ENCODE results near the gene GPR27.

The GPR27 gene

DNA sequence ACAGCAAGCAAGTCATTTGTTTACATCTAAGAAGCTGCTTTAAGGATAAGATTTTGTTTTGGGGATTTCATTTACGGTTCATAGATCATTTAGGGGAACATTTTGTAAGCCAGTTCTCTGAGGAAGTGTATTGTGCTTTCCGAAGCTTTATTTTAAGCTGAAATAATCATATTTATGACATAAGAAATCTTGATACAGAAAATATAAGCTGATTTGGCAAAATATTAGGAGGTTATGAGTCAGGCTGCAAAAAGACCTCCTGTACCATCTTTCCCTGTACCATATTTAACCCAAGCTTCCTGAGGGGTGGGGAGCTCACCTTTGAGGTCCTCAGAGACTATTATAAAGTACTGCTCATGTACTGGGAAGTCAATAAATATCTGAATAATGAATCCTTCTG is 20.3 kb upstream of the GPR27 start:
- no peak for DNase-seq

DNA sequence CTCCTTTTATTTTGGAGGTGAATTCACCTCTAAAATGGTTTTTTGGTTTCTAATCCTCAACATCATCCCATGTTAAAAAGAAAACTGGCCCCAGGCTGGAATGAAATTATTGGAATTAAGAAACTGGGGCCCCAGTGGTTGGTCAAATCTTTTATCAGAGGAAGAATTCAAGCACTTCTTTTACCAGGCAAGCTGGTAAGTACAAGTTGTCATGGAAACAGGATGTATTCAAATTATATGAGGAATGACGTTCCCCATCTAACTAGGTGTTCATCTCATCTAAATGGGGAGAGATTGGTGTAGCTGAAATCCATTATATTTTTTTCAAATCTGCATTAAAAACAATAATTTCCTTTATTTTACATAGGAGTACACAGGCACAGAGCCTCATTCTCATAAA is 18.8 kb upstream of the GPR27 start:
- DNase-seq, result no peak

DNA sequence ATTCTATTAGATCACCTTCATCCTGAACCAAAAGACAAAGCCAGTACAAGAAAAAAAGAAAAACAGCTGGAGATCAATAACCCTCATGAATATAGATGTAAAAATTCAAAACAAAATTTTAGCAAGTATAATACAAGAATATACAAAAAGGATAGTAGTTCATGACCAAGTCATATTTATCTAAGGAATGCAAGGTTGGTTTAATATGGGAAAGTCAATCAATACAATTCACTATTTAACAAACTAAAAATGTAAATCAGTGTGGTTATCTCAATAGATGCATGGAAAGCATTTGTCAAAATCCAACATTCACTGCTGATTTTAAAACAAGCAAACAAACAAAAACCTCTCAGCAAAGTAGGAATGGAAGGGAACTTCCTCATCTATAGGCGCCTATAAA is 11.0 kb upstream of the GPR27 start:
- DNase-seq, result no peak

DNA sequence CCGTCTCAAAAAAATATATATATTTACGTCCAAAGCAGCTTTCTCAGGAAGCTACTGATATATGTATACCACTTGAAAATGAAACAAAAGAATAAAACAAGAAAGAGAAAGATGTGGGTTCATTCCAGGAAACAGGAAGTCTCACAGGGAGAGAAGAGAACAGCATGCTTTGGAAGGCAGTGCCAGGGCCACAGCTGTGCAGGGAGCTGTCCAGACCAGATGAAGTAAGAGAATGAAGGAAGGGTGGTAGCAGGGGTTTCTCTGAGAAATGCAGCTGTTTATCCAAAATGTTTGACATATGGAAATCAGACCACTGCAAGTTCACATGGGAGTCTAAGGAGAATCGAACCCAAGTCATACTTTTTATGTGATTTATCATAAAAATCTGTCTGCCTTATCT is 8.9 kb upstream of the GPR27 start:
- no peak for DNase-seq

DNA sequence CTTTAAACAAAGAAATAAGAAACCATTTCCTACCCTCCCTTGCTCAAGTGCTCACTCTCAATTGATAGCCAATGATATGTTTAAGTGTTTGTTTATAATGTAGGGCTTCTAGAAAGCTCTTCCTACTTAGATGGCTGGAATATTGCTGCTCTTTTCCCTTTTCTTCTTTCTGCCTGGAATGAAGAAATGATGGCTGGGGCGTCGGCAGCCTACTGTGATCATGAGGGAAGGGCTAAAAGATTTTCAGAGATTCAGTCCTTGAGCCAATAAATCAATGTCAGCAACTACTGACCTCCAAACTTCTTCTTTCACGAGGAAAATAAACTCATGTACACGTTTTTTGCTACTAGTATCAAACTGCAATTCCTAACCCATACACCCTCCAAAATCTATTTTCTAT is 2.1 kb upstream of the GPR27 start:
- DNase-seq, result no peak

DNA sequence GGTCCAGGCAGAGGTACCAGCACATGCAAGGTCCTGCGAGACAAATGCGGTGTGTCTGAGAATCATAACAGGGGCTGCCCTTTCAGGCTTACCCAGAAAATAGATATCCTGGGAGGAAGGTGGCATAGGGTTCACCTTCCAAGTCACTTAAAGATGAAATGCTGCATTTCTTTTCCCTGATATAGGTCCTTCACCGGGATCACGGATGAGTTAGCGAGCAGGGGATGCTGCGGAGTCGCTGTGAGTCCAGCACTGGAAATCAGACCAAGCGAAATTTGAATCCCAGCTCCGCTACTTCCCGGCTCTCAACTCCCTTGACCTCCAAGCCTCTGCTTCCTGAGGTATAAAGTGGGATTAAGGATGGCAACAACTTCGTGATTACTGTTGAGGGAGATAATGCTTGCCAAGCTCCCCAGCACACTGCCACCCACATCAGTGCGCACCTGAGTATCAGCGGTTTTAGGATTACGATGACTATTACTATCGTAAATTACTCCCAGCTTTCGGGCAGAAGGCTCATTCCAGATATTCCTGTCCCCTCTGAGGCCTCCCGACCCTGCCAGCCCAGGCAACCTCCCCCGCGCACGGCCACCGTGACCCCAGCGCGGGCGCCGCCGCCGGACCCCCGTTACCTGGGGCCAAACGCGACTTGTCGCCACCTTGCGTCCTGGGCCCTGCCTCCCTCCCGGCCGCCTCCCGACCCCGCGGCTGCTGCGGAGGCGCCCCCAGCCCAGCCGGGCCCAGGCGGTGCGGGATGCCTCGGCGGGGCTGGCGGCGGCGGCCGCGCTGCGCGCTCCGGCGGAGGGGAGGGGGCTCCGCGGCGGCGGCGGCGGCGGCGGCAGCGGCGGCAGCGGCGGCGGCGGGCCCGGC is 589 bp upstream of the GPR27 start:
- DNase-seq, result no peak

DNA sequence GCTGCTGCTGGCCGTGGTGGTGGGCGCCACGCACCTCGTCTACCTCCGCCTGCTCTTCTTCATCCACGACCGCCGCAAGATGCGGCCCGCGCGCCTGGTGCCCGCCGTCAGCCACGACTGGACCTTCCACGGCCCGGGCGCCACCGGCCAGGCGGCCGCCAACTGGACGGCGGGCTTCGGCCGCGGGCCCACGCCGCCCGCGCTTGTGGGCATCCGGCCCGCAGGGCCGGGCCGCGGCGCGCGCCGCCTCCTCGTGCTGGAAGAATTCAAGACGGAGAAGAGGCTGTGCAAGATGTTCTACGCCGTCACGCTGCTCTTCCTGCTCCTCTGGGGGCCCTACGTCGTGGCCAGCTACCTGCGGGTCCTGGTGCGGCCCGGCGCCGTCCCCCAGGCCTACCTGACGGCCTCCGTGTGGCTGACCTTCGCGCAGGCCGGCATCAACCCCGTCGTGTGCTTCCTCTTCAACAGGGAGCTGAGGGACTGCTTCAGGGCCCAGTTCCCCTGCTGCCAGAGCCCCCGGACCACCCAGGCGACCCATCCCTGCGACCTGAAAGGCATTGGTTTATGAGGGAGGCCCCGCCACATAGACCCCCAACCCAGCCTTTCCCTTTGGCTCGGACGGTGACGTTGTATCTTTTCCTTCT is 1.1 kb downstream of the GPR27 start:
- DNase-seq, result no peak

DNA sequence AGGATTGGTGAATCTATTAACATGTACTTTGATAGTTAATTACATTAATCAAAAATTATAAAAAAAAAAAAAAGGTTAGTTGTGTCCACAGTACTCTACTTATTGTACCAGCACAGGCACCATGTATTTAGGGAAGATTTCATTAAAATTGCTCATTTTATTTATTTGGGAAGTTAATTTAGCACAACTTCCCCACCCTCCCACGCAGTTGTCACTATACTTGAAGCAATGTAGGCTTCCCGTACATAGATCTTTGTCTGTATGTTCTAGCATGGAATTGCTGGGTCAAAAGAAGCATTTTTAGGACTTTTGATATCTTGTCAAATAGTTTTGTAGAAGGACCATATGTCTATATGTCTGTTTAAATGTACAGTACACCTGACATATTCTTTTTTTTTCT is 4.4 kb downstream of the GPR27 start:
- DNase-seq, result no peak

DNA sequence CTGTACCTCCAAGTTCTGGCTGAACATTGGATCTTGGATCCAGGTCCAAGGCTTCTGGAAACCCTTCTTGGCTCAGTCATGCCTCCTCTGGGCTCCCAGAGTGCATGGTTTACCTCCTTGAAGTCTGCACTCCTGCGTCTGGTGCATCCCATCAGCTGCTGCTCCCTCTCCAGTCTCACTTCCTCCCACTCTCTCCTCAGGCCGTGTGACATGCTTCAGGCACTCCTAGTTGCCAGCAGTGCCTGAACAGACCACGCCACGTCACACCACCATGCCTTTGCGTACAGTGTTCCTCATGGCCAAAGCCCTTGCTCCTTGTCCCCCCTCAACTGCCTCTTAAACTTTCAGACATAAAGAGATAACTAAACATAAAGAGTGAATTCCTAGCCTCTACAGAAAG is 5.7 kb downstream of the GPR27 start:
- no peak for DNase-seq

DNA sequence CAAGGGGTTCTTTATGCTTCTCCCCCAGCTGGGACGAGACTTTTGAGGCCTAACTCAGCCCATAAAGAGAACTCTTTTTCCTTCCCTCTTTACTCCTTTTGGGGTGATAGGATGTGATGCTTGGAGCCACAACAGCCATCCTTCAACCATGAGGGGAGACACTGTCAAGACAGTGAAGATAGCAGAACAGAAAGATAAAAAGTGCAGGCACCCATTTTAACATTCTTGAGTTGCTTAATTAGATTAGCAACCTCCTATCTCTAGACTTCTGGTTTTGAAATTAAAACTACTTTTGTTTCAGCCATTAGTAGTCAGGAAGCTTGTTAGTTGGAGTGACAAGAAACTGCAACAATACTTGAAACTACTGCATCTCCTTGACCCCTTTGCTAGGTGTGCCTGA is 6.5 kb downstream of the GPR27 start:
- no peak for DNase-seq

DNA sequence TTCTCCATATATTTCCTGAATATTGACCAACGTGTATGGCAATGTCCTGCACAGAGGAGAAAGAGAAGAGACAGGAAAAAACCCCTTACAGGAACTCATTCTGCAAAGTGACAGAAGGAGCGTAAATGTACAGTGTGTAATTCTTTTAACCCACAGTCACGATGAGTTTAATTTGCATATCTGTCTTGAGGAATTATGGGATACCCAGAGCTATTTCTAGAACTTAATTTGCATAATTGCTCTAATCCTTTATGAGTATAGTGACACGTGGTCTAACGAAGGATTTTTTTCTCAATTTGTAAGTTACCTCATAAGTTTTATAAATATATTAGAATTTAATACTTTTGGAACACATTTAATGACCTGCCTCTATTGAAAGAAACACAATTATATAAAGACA is 9.8 kb downstream of the GPR27 start:
- DNase-seq, result peak; percentile 58

DNA sequence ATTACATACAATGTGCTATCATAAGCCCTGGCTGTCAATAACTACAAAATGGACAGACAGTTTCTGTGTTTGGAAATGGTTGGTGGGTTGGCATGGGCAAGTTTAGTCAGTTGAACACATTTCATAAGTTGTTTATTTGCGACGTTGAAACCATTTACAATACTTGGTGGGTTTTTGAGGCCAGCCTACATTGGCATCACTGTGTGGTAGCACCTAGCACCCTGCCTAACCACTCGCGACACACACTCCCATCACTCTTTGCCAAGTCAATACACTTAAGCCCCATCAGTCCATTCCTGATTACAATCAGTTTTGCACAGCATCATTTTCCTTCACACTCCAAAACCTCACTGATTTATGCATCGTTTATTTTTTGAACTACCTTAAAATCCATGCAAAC is 17.5 kb downstream of the GPR27 start:
- DNase-seq, result no peak

DNA sequence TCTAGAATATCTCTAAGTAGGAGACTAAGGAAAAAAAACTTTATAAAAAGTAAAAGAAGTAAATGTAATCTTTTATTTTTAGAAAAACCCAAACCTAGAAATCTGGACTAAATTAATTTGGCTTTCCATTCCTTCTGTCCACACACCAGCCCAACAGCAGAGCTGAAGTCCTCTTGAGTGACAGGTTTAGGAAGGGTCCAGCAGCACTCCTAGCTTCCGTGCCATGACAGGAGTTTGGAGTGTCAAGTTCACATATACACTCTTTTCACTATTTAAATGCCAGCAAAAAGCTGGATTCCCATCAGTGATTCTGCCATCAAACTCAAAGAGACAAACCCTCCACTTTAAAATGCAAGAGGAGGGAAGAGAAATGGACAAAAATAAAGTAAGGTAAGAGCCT is 18.2 kb downstream of the GPR27 start:
- no peak for DNase-seq

DNA sequence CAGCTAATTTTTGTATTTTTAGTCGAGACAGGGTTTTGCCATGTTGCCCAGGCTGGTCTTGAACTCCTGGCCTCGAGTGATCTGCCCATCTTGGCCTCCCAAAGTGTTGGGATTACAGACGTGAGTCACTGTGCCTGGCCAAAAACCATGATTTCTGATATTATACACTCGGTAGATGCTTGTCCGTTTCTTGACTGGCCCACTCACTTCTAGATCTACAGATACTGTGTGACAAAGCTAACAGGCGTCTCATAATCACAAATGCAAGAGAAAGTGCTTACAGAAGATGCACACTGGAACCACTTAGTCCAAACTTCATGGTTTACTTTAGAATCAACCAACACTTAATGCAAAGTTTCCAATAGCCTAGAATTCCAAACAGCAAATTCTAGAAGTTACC is 22.9 kb downstream of the GPR27 start:
- DNase-seq, result no peak

DNA sequence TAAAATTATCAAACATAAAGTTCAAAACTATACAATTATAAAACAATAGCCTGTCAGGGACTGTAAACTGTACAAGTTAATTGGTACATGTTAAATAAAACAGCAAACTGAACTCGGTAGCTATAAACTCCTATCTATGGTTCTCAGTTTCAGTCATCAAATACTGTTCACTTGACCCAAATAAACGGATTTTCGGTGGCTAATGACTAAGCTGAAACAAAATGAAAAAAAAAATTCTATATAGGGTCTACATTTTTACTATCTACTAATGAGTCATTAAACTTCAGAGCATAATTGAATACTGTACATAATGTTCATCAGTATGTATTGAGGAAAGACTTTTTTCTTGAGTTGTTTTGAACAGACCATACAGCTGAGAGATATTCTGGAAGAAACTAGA is 24.7 kb downstream of the GPR27 start:
- DNase-seq, result no peak

DNA sequence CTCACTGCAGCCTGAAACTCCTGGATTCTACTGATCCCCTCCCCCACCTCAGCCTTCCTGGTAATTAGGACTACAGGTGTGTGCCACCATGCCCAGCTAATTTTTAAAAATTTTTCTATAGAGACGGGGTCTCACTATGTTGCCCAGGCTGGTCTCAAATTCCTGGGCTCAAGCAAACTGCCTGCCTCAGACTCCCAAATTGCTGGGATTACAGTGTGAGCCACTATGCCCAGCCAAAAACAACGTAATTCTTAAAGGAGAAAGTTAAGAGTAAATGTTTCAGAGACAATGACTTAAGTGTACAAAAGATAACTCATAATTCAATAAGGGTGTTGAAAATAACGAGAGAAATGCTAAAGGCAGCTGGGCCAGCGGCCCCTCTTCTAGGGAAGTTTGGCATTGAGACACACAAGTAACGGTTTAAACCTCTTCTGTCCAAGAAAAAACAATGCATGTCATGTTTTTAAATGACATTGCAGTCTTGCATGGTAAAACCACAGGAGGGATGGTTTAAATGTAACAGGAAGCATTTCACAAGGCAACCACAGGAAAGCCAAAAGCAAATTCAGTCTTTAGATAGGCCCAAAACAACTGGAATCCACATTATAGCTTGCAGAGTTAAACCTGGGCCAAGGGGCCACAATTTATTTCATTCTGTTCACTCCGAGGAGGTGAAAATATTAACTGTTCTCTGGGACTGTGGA is 26.2 kb downstream of the GPR27 start:
- no peak for DNase-seq

DNA sequence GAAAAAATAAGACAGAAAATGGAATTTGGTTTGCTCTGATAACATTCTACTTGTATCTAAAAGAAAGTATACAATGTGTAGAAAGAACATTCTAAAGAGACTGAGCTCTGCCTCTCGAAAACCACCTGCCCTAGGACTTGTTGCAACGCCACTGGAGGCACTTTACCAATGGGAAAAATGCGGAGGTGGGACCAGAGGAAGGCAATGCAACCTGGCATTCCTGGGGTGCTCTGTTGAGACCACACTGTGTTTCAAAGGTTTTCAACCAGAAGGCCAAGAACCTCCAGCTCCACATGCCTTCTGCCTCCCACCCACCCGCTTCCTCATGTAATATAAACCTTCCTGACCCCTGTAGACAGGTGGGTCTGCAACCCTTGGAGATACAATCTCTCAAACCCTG is 26.8 kb downstream of the GPR27 start:
- DNase-seq, result no peak

DNA sequence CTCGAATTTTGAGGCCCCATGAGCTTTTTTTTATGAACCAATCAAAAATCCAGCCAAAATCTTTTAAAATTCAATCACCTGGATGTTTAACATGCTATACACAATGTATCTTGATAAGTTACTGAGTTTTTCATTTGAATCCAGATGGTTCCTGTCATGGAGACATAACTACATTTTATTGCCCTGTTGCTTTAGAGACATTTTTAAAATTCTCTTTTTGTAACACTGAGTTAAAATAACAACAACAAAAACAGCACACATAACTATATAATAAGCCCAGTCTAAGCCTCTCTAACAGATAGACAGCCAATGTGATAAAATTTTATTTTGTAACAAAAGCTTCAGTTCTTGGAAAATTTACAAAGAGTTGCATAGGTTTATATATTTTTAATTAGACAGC is 29.5 kb downstream of the GPR27 start:
- DNase-seq, result no peak

DNA sequence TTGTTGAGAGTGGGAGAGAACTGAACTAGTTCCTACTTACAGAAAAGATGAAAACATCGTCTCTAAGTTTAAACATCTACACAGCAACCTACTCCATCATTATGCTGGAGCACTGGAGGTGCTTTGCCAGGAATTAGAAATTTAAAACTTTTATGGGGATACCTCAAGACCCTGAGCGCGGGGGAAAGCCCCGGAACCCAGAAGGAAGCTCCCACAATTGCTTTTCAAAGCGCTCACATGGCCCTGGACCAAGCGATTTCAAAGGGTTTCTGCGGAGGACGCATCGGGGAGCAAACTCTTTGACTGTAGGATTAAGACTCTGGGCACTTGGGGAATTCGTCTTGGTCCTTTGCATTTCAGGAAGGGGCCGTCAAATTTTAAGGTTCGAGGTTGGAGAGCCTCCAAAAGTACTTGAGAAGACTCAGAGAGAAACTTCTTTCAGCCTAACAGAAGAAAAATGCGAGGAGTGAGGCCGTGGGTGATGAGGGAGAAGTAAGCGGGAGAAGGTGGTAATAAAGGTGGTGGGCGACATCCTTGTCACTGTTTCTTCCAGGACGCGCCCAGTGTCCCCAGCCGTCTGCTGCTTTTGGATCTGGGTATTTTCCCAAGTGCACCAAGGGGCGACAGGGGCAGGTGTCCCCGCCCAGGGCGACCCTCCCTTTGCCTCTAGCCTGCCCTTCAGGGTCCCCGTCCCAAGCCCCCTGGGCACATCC is 30.7 kb downstream of the GPR27 start:
- DNase-seq, result no peak

DNA sequence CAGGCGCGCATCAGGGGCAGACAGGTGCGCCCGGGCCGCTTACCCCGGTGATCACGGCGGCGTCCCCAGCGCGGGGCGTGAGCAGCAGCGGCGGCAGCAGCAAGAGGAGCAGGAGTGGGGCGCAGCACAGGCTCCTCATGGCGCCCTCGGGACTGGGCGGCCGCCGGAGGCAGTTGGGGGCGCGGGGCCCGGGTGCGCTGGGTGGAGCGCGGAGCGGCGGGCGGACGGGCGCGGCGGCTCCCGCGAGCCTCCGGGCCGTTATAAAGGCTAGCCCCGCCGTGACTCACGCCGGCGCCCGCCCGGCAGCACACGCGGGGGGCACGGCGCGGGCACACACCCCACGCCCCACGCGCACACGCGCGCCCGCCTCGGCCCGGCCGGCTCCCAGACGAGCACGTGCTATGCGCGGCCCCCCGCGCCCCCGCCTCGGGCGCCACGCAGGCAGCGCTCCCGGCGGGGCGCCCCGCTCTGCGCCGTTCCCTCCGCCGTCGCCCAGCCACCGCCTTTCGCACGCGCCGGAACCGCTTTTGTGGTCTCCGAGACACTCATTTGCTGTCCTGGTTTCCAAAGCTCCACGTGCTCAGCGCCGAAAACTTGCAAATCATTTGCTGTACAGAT is 31.4 kb downstream of the GPR27 start, which contains the start of gene PROK2:
TSS of gene PROK2 (minus strand) at position 235 of the 618 bp plus-strand sequence. CDS start at position 139, 96 bp downstream.
- peak; percentile 4 for DNase-seq

DNA sequence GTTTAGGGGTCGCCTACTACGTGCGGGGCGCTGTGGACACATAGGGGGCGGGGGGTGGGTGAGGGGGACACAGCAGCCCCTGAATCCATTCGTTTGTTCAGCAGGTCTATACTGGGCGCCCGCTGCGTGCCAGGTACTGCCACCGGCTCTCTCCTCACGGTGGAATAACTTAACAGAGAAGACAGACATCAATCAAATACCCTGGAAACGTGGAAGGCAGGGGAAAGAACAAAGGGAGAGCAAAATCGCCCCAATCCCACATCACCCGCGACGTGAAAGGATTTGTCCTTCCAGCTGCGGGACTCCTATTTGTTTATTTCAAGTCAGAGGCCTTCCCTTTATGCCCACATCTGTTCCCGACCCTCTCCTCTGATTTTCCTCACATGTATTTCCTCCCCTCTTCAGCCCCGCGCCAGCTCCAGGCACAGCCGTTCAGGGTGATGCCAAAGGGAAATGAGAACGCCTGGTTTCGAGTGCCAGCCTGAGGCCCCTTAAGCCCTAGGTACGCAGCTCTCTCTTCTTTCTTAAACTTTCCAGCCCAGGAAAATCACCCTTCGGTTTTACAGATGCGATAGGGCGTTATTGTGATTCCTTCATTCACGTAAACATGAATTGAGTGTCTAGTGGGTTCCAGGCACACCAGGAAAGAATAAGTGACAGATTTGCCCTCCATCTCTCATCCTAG is 32.0 kb downstream of the GPR27 start:
- no peak for DNase-seq

DNA sequence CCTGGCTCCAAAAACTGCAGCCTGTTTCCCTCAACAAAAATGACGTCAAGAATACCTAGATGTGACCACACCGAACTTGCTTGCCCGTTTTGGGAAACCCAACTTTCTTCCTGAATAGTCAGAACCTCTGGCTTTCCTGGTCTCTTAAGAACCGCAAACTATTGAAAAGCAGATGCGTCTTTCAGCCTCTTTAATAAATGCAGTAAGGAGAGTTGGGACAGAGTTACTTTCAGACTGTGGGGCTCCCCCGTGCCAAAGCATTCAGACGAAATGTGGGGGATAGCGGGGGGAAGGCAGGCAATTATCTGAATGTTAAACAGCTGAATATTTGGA is 32.5 kb downstream of the GPR27 start:
- DNase-seq, result no peak

Data from NCI-H526 treated with DMSO at 0.1 percent for 48 hours (cell line).